HCT116 (cell line): ENCODE data around the gene PHKB. TPM values are rescaled to one million over a fixed set of nuclear protein-coding genes. Genes with fewer than 3 reads are reported as not detected.

ENCODE experiments used
- ATAC-seq: fragments of 200-7000 bp; cut with Tn5 transposase; 2 replicates; pipeline ENCODE4 v1.9.1; 2020; ENCODE audit warnings: mild to moderate bottlenecking, moderate library complexity
- BruUV-seq: library from RNA; stranded (reverse); fragments of 400-500 nt; replicated peaks from 2 replicates; lab custom pipeline; 2021; lab: Mats Ljungman, UMichigan
- CTCF ChIA-PET: fragments of 300-600 bp; sonication (Branson Sonifier 250); formaldehyde crosslinking; loops from one replicate; lab custom pipeline; 2021; ENCODE audit warnings: antibody characterized with exemption; lab: Charles Lee
- POLR2A ChIA-PET: fragments of 300-600, 350-600 bp; sonication (Branson Sonifier 250); formaldehyde crosslinking; loops from one replicate; lab custom pipeline; 2021; ENCODE audit warnings: antibody characterized with exemption; lab: Charles Lee
- RAD21 ChIA-PET, 2 experiments: fragments of 300-600 bp; sonication (Branson Sonifier 250); formaldehyde crosslinking; loops; one replicate each; lab custom pipeline; 2023; ENCODE audit warnings: low total read pairs in 2 of 2; ENCODE audit not compliant: uncharacterized antibody in 2 of 2, unreplicated experiment in 2 of 2, low non-redundant PET in 1 of 2; lab: Charles Lee
- DNase-seq: peaks from one replicate; pipeline ENCODE4 v3.0.0-alpha.2; 2010; ENCODE audit warnings: low read depth, low spot score
- H2AFZ ChIP-seq: fragments of 200-600 bp; shearing (Covaris generic), sonication (generic); 2 replicates; pipeline ENCODE4 v1.6.1; 2017; ENCODE audit warnings: low read depth, mixed run types, mixed read lengths, antibody characterized with exemption, low read length; ENCODE audit not compliant: poor library complexity, severe bottlenecking
- H3K27ac ChIP-seq: 2 replicates; pipeline ENCODE4 v1.5.1; 2012; ENCODE audit warnings: low read depth, low read length
- H3K27me3 ChIP-seq: fragments of 200-600 bp; sonication (generic); 2 replicates; pipeline ENCODE4 v1.6.1; 2016; ENCODE audit warnings: mixed run types, low read length, mixed read lengths; ENCODE audit not compliant: insufficient read depth
- H3K36me3 ChIP-seq, 2 experiments: fragments of 200-500 bp in 1 of 2; fragments of 200-600 bp in 1 of 2; sonication (Bioruptor generic) in 1 of 2; sonication (generic) in 1 of 2; 2 replicates each; pipeline versions ENCODE4 v1.5.1 to v1.6.1; 2014 to 2016; ENCODE audit warnings: low read length in 2 of 2, inconsistent platforms in 1 of 2, mixed read lengths in 1 of 2, mixed run types in 1 of 2; ENCODE audit not compliant: insufficient read depth in 2 of 2, control insufficient read depth in 1 of 2
- H3K4me1 ChIP-seq, 2 experiments: fragments of 200-600 bp in 1 of 2; sonication (generic) in 1 of 2; 2 replicates each; pipeline versions ENCODE4 v1.5.1 to v1.6.1; 2012 to 2017; ENCODE audit warnings: low read length in 2 of 2, inconsistent platforms in 1 of 2, mild to moderate bottlenecking in 1 of 2, mixed read lengths in 1 of 2, mixed run types in 1 of 2, moderate library complexity in 1 of 2; ENCODE audit not compliant: insufficient read depth in 2 of 2, control insufficient read depth in 1 of 2
- H3K4me2 ChIP-seq: fragments of 200-600 bp; sonication (generic); 2 replicates; pipeline ENCODE4 v1.6.1; 2017; ENCODE audit warnings: mixed run types, low read length, mixed read lengths
- H3K4me3 ChIP-seq, 2 experiments: fragments of 200-600 bp in 1 of 2; sonication (generic) in 1 of 2; replicated peaks in 1 of 2; 2 replicates each; pipeline ENCODE4 v1.5.1; 2011 to 2016; ENCODE audit warnings: low read length in 2 of 2, control low read depth in 1 of 2, low read depth in 1 of 2, mild to moderate bottlenecking in 1 of 2, mixed read lengths in 1 of 2, mixed run types in 1 of 2
- H3K79me2 ChIP-seq: fragments of 200-600 bp; sonication (generic); 2 replicates; pipeline ENCODE4 v1.6.1; 2017; ENCODE audit warnings: mild to moderate bottlenecking, mixed run types, low read length, moderate library complexity, mixed read lengths; ENCODE audit not compliant: insufficient read depth
- H3K9ac ChIP-seq: fragments of 200-600 bp; sonication (generic); 2 replicates; pipeline ENCODE4 v1.6.1; 2016; ENCODE audit warnings: low read length, mixed read lengths
- H3K9me2 ChIP-seq: fragments of 200-600 bp; sonication (generic), shearing (Covaris generic); 2 replicates; pipeline ENCODE4 v1.6.1; 2017; ENCODE audit warnings: mixed run types, mild to moderate bottlenecking, moderate library complexity; ENCODE audit not compliant: insufficient read depth
- H3K9me3 ChIP-seq, 2 experiments: fragments of 200-500 bp in 1 of 2; fragments of 200-600 bp in 1 of 2; sonication (Bioruptor generic) in 1 of 2; sonication (generic) in 1 of 2; 2 replicates each; pipeline ENCODE4 v1.6.1; 2014 to 2017; ENCODE audit warnings: low read length in 2 of 2, mixed read lengths in 2 of 2, inconsistent platforms in 1 of 2, low read depth in 1 of 2, mild to moderate bottlenecking in 1 of 2, mixed run types in 1 of 2, moderate library complexity in 1 of 2; ENCODE audit not compliant: control insufficient read depth in 1 of 2, insufficient read depth in 1 of 2
- H4K20me1 ChIP-seq: fragments of 200-600 bp; sonication (generic), shearing (Covaris generic); 2 replicates; pipeline ENCODE4 v1.6.1; 2017; ENCODE audit warnings: mixed run types, mild to moderate bottlenecking, moderate library complexity; ENCODE audit not compliant: insufficient read depth
- ATF3 ChIP-seq: IDR thresholded peaks from 2 replicates; pipeline ENCODE4 v1.6.1; 2012
- CBX3 ChIP-seq: IDR thresholded peaks from 2 replicates; pipeline ENCODE4 v1.6.1; 2012; ENCODE audit warnings: low read depth
- CEBPB ChIP-seq: IDR thresholded peaks from 2 replicates; pipeline ENCODE4 v1.6.1; 2012; ENCODE audit warnings: low read depth
- EGR1 ChIP-seq: IDR thresholded peaks from 2 replicates; pipeline ENCODE4 v1.6.1; 2012; ENCODE audit warnings: low read depth
- EZH2 ChIP-seq: fragments of 200-600 bp; sonication (generic); IDR thresholded peaks from 2 replicates; pipeline ENCODE4 v1.6.1; 2017; ENCODE audit warnings: antibody characterized with exemption, mixed run types
- EZH2phosphoT487 ChIP-seq: fragments of 200-600 bp; IDR thresholded peaks from 2 replicates; pipeline ENCODE4 v1.6.1; 2018; ENCODE audit warnings: antibody characterized with exemption, borderline replicate concordance
- FOSL1 ChIP-seq: IDR thresholded peaks from 2 replicates; pipeline ENCODE4 v1.6.1; 2012; ENCODE audit warnings: low read depth
- MAX ChIP-seq: IDR thresholded peaks from 2 replicates; pipeline ENCODE4 v1.6.1; 2012
- POLR2AphosphoS5 ChIP-seq: IDR thresholded peaks from 2 replicates; pipeline ENCODE4 v1.6.1; 2011; ENCODE audit warnings: mild to moderate bottlenecking, low read depth, low read length, moderate library complexity
- RAD21 ChIP-seq: IDR thresholded peaks from 2 replicates; pipeline ENCODE4 v1.6.1; 2012; ENCODE audit warnings: low read depth, mild to moderate bottlenecking
- REST ChIP-seq: IDR thresholded peaks from 2 replicates; pipeline ENCODE4 v1.6.1; 2012; ENCODE audit warnings: low read depth
- SIN3A ChIP-seq: IDR thresholded peaks from 2 replicates; pipeline ENCODE4 v1.6.1; 2012; ENCODE audit warnings: low read depth
- SP1 ChIP-seq: IDR thresholded peaks from 2 replicates; pipeline ENCODE4 v1.6.1; 2012; ENCODE audit warnings: low read depth
- TCF7L2 ChIP-seq: IDR thresholded peaks from 2 replicates; pipeline ENCODE4 v1.7.0; 2011; ENCODE audit warnings: borderline replicate concordance, inconsistent platforms; ENCODE audit not compliant: insufficient read depth, insufficient read length; ENCODE audit errors: extremely low read depth
- YY1 ChIP-seq: IDR thresholded peaks from 2 replicates; pipeline ENCODE4 v1.6.1; 2011; ENCODE audit warnings: low read length, low read depth, moderate library complexity, mild to moderate bottlenecking; ENCODE audit not compliant: insufficient replicate concordance; ENCODE audit errors: extremely low read depth
- ZFX ChIP-seq: fragments of 450-650 bp; IDR thresholded peaks from 2 replicates; pipeline ENCODE4 v1.6.1; 2017
- ZNF274 ChIP-seq: fragments of 200-500 bp; sonication (Bioruptor generic); IDR thresholded peaks from 2 replicates; pipeline ENCODE4 v1.6.1; 2014; ENCODE audit warnings: mild to moderate bottlenecking, low read depth, low read length, inconsistent platforms
- intact Hi-C: fragments of 100-400 bp; cut with micrococcal nuclease; formaldehyde crosslinking; loops from 2 replicates; pipeline ENCODE4 v1.10.0; 2022
- total RNA-seq: library from RNA; stranded (reverse); gene quantifications from one replicate; pipeline ENCODE4 v1.2.1, GENCODE V29; 2021; ENCODE audit not compliant: unreplicated experiment

Gene PHKB
- total RNA-seq, 1 experiment from 2014 or later, result 30.5 TPM

- Histone ChIP-seq H2AFZ (no peak overlapping the region), H4K20me1 (no peaks in the 10 kb centered on the region), H3K27ac (no peak overlapping the region), H3K36me3 (0 out of 4 replicates have a peak, but pooled peaks cover 0 to 2% of the 10 kb centered on the region in 2 experiments), H3K79me2 (no peaks in the 10 kb centered on the region; the same call in 1 of the 2 replicates), H3K27me3 (no peaks in the 10 kb centered on the region), H3K4me2 (no peak overlapping the region), H3K9me3 (no peaks in the 10 kb centered on the region), H3K9ac (no peak overlapping the region), H3K4me1 (no peaks in the 10 kb centered on the region)
- intact Hi-C loops, result no loop called here
- CTCF ChIA-PET, result no interaction called here
- no TSS peak for BruUV-seq
- RAD21 ChIA-PET, result no interaction called here
- POLR2A ChIA-PET, result no interaction called here
- ATAC-seq (no peak), DNase-seq (no peak)
- TF ChIP-seq YY1 (no peak), ATF3 (no peak), CEBPB (no peak), MAX (no peak), ZFX (no peak), TCF7L2 (no peak), SP1 (no peak), RAD21 (no peak), FOSL1 (no peak), CBX3 (no peak), EZH2 (no peak), EGR1 (no peak), EZH2phosphoT487 (no peak), POLR2AphosphoS5 (no peak), ZNF274 (no peak), SIN3A (no peak), REST (no peak)
- TF ChIP-seq, all 23 proteins: peak for 0
- no peaks in the 10 kb centered on the region for H3K9me2 ChIP-seq
- H3K4me3 ChIP-seq, result no peak overlapping the region
Observed at GRCh38 chr16:47446431-47446830, 14.7 kb upstream of the PHKB start.
